Measurements from ENCODE around the gene RNGTT. TPM values are rescaled to one million over a fixed set of nuclear protein-coding genes. Genes with fewer than 3 reads are reported as not detected.
"Not testable (repeated sequence)": the region's sequence is repeated elsewhere in the genome, so short reads cannot be mapped to it uniquely, and the experiment has no call there.

Gene RNGTT
- polyA plus RNA-seq, 3 donors: 1.7 to 5.6 (median 3.7) TPM

GRCh38 chr6:88775866-88776571, 187.4 kb downstream of the RNGTT start:
- 96 to 98% (median 97%) methylated on average over 8 of the region's 8 CpGs for WGBS, 3 donors

GRCh38 chr6:88768114-88768513, 195.3 kb downstream of the RNGTT start:
- H3K27ac ChIP-seq (ENCODE audit: low read depth, low read length): not testable (repeated sequence)
- 94 to 97% (median 97%) methylated on average over 2 of the region's 2 CpGs for WGBS, 3 donors

More at GRCh38 chr6:88775866-88776571, 187.4 kb downstream of the RNGTT start:
- H3K27ac ChIP-seq (ENCODE audit: low read depth, low read length): no peak overlapping the region

DNA sequence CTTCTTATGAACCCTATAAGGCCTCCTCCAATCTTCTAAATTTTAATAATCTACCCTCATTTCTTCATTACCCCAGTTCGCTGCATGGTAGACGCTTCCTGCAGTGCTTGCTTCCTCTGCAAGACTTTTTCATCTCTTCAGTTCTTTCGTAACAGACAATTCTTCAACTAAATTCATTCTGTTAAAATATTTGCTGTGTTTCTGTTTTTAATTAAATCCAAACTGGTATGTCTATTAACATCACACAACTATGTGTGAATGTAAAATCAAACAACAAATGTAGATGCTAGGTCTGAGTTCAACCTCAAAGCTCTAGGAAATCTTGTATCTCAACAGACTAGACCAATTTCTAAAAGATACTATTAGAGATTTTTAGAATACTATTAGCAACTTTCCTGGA, 199.3 kb downstream of the RNGTT start:
- WGBS, 3 donors: 96 to 99% (median 97%) methylated on average over 3 of the region's 3 CpGs
- no peak overlapping the region for H3K27ac ChIP-seq (ENCODE audit: low read depth, low read length)

GRCh38 chr6:88763160-88763559, 200.3 kb downstream of the RNGTT start:
- no peak overlapping the region for H3K27ac ChIP-seq (ENCODE audit: low read depth, low read length)
- 88 to 96% (median 90%) methylated on average over 3 of the region's 3 CpGs for WGBS, 3 donors

DNA sequence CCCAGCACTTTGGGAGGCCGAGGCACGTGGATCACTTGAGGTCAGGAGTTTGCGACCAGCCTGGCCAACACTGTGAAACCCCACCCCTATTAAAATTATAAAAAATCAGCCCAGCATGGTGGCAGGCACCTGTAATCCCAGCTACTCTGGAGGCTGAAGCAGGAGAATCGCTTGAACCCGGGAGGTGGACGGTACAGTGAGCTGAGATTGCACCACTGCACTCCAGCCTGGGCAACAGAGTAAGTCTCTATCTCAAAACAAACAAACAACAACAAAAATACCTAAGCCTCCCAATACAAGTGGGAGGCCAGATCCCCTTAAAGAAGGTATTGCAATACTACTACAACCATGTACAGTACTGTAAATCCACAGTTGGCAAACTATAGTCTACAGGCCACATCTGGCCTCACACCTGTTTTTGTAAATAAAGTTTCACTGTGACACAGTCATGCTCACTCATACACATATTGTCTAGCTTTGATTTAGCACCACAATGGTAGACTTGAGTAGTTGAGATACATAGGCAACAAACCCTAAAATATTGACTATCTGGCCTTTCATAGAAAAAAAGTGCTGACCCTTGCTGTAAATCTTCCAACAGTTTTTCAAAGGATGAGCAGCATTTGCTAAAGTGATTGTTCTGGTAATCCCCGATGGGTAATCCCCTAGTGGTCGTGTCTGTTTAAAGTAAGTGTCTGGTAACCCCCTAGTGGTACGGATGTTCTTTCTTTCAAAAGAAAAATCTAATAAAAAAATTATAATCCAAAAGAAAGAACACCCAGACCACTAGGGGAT, 202.0 kb downstream of the RNGTT start:
- WGBS, 3 donors: 90 to 97% (median 92%) methylated on average over 9 of the region's 9 CpGs
- H3K27ac ChIP-seq (ENCODE audit: low read depth, low read length): no peak overlapping the region

GRCh38 chr6:88760091-88760490, 203.3 kb downstream of the RNGTT start:
- no peak overlapping the region for H3K27ac ChIP-seq (ENCODE audit: low read depth, low read length)
- 81 to 90% (median 89%) methylated on average over 2 of the region's 2 CpGs for WGBS, 3 donors

- H3K27ac ChIP-seq (ENCODE audit: low read depth, low read length): no peak overlapping the region
- WGBS, 3 donors: 91 to 94% (median 92%) methylated on average over 2 of the region's 2 CpGs
These were observed 212.5 kb downstream of the RNGTT start for GRCh38 chr6:88750936-88751335.

GRCh38 chr6:88749849-88750248, 213.6 kb downstream of the RNGTT start:
- WGBS, 3 donors: 86 to 98% (median 94%) methylated on average over 1 of the region's 1 CpG

GRCh38 chr6:88748141-88748540, 215.3 kb downstream of the RNGTT start:
- H3K27ac ChIP-seq (ENCODE audit: low read depth, low read length): no peak overlapping the region
- whole genome bisulfite sequencing, 3 donors: 81 to 91% (median 91%) methylated on average over 2 of the region's 2 CpGs

More at GRCh38 chr6:88749849-88750248, 213.6 kb downstream of the RNGTT start:
- no peak overlapping the region for H3K27ac ChIP-seq (ENCODE audit: low read depth, low read length)

- WGBS, 3 donors: 33 to 86% (median 73%) methylated on average over 1 of the region's 1 CpG
- H3K27ac ChIP-seq (ENCODE audit: low read depth, low read length): no peak overlapping the region
These were observed 221.5 kb downstream of the RNGTT start for GRCh38 chr6:88741939-88742338.

DNA sequence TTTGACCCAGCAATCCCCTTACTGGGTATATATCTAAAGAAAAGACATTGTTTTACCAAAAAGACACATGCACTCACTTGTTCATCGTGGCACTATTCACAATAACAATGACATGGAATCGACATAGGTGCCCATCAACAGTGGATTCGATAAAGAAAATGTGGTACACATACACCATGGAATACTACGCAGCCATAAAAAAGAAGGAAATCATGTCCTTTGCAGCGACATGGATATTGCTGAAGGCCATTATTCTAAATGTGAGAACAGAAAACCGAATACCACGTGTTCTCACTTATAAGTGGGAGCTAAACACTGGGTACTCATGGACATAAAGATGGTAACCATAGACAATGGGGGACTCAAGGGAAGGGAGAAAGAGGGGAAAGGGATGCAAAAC, 222.3 kb downstream of the RNGTT start:
- H3K27ac ChIP-seq (ENCODE audit: low read depth, low read length): no peak overlapping the region
- WGBS, 3 donors: 97 to 99% (median 99%) methylated on average over 7 of the region's 7 CpGs

DNA sequence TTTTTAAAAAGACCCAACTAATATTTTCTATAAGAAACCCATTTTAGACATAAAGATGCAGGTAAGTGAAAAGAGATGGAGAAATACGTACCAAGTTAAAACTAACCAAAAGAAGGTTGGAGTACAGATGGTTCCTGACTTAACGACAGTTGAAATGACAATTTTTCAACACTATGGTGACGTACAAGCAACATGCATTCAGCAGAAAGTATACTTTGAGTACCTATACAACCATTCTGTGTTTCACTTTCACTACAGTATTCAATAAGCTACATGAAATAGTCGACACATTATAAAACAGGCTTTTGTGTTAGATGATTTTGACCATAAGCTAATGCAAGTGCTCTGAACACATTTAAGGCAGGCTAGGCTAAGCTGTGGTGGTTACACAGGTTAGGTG, 228.9 kb downstream of the RNGTT start:
- WGBS, 3 donors: 95 to 96% (median 95%) methylated on average over 4 of the region's 4 CpGs
- no peak overlapping the region for H3K27ac ChIP-seq (ENCODE audit: low read depth, low read length)

GRCh38 chr6:88730611-88731011, 232.8 kb downstream of the RNGTT start:
- WGBS, 3 donors: 93 to 94% (median 94%) methylated on average over 4 of the region's 4 CpGs
- H3K27ac ChIP-seq (ENCODE audit: low read depth, low read length): no peak overlapping the region

DNA sequence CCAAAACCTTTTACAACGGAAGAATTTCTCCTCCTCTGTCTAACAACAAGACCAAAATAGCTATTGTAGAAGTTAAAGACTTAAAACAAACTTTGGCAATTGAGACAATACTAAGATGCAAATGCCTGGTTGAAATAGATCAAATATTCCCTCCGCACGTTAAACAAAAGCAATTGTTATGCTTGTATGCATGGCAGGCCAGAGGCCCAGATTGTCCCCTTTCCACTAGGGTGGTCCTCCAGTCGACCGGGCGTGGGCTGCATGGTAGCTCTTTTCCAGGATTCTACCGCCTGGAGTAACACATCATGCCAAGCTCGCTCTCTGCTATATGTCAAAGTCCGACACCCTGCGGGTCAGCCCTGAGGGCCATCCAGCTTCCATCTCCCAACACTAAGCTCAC, 234.7 kb downstream of the RNGTT start:
- no peak overlapping the region for H3K27ac ChIP-seq (ENCODE audit: low read depth, low read length)
- WGBS, 3 donors: 79 to 86% (median 84%) methylated on average over 10 of the region's 10 CpGs

DNA sequence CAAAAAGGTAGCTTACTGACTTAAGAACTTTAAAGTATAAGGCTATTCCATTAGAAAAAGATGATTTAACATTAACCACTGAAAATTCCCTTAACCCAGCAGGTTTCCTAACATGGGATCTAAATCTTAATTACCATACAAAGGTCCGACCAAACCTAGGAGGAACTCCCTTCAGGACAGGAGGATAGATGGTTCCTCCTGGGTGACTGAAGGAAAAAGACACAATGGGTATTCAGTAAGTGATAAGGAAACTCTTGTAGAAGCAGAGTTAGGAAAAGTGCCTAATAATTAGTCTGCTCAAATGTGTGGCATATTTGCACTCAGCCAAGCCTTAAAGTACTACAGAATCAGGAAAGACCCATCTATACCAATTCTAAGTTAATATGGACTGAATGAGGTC, 237.0 kb downstream of the RNGTT start:
- WGBS, 3 donors: 87 to 97% (median 91%) methylated on average over 1 of the region's 1 CpG
- H3K27ac ChIP-seq (ENCODE audit: low read depth, low read length): not testable (repeated sequence)

- no peak overlapping the region for H3K27ac ChIP-seq (ENCODE audit: low read depth, low read length)
- 72 to 75% (median 74%) methylated on average over 13 of the region's 13 CpGs for WGBS, 3 donors
These were observed 238.1 kb downstream of the RNGTT start for GRCh38 chr6:88725111-88725975.

DNA sequence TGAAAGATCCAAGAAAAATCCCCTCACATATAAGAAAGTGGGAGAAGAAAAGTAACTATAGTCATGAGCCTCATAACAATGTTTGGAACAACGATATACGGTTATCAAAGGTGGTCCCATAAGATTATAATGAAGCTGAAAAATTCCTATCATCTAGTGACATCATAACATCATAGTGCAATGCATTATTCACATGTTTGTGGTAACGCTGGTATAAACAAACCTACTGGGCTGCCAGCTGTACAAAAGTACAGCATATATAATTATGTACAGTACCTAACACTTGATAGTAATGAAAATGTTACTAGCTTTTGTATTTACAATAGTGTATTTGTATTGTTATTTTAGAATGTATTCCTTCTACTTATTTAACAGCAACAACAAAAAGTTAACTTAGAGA, 240.7 kb downstream of the RNGTT start:
- no peak overlapping the region for H3K27ac ChIP-seq (ENCODE audit: low read depth, low read length)
- 97 to 100% (median 99%) methylated on average over 3 of the region's 3 CpGs for WGBS, 3 donors

GRCh38 chr6:88716399-88716798, 247.0 kb downstream of the RNGTT start:
- not testable (repeated sequence) for H3K27ac ChIP-seq (ENCODE audit: low read depth, low read length)
- WGBS, 3 donors: no CpG with 5 or more reads among the region's 1 CpG
